Activated CD4-positive, alpha-beta memory T cell treated with anti-CD3 and anti-CD28 coated beads for 36 hours (primary cell): Measurements from ENCODE around the gene SFXN4. TPM values are rescaled to one million over a fixed set of nuclear protein-coding genes. Genes with fewer than 3 reads are reported as not detected.
"Not testable (repeated sequence)": the region's sequence is repeated elsewhere in the genome, so short reads cannot be mapped to it uniquely, and the experiment has no call there.

Source experiments
- CTCF ChIA-PET: fragments of 350-600 bp; sonication (Branson Sonifier 250); formaldehyde crosslinking; loops from one replicate; lab custom pipeline; 2021; ENCODE audit warnings: antibody characterized with exemption, inconsistent platforms; lab: Charles Lee
- POLR2A ChIA-PET: fragments of 350-600 bp; sonication (Branson Sonifier 250); formaldehyde crosslinking; loops from one replicate; lab custom pipeline; 2021; ENCODE audit warnings: antibody characterized with exemption; lab: Charles Lee
- DNase-seq: peaks from one replicate; pipeline ENCODE4 v3.0.0-alpha.2; 2020
- H3K27ac Mint-ChIP-seq: one replicate; pipeline ENCODE4 v1.8.0; 2021; ENCODE audit warnings: mixed read lengths
- H3K27me3 Mint-ChIP-seq: one replicate; pipeline ENCODE4 v1.8.0; 2021; ENCODE audit warnings: mixed read lengths
- H3K36me3 Mint-ChIP-seq: one replicate; pipeline ENCODE4 v1.8.0; 2021; ENCODE audit warnings: mixed read lengths
- H3K4me1 Mint-ChIP-seq: one replicate; pipeline ENCODE4 v1.8.0; 2021; ENCODE audit warnings: low read depth, mixed read lengths
- H3K4me3 Mint-ChIP-seq: one replicate; pipeline ENCODE4 v1.8.0; 2021; ENCODE audit warnings: mild to moderate bottlenecking, mixed read lengths
- H3K9me3 Mint-ChIP-seq: one replicate; pipeline ENCODE4 v1.8.0; 2021; ENCODE audit warnings: mixed read lengths
- intact Hi-C: fragments of 100-400 bp; cut with micrococcal nuclease; formaldehyde crosslinking; loops from one replicate; pipeline ENCODE4 v1.15.1; 2023
- total RNA-seq, 2 experiments: library from RNA; stranded (reverse); gene quantifications; one replicate each; pipeline ENCODE4 v1.2.3, GENCODE V29; 2021

Gene SFXN4
- total RNA-seq, 2 experiments from 2014 or later = 38.3 to 38.7 TPM

GRCh38 chr10:119120413-119120867 lies 45.1 kb downstream of the SFXN4 start:
- Mint-ChIP-seq H3K27ac (no peak overlapping the region), H3K4me1 (peaks cover 3% of the 10 kb centered on the region), H3K36me3 (peaks cover 30% of the 10 kb centered on the region), H3K9me3 (no peaks in the 10 kb centered on the region), H3K27me3 (no peaks in the 10 kb centered on the region), H3K4me3 (no peak overlapping the region)
- ChIA-PET POLR2A (interaction anchor here (1.4 kb wide), 1 partner anchor 12 kb away, joined by 4 read pairs; no protein-coding TSS in a partner anchor), CTCF (no interaction called here)
- no peak for DNase-seq
- intact Hi-C loops = no loop called here

- Mint-ChIP-seq H3K27ac (peak overlapping the region; percentile 18), H3K36me3 (peaks cover 31% of the 10 kb centered on the region)
- intact Hi-C loops = no loop called here
These were observed 46.1 kb downstream of the SFXN4 start for GRCh38 chr10:119119400-119119799.

GRCh38 chr10:119118231-119118630 lies 47.3 kb downstream of the SFXN4 start:
- peaks cover 39% of the 10 kb centered on the region for H3K36me3 Mint-ChIP-seq

More at GRCh38 chr10:119119400-119119799, 46.1 kb downstream of the SFXN4 start:
- no peaks in the 10 kb centered on the region for H3K9me3 Mint-ChIP-seq
- H3K4me3 Mint-ChIP-seq = no peak overlapping the region
- DNase-seq = no peak
- peaks cover 4% of the 10 kb centered on the region for H3K4me1 Mint-ChIP-seq
- ChIA-PET POLR2A (interaction anchor here (0.6 kb wide), 1 partner anchor 43 kb away, joined by 5 read pairs; no protein-coding TSS in a partner anchor), CTCF (interaction anchor here (0.7 kb wide), 1 partner anchor 427 kb away, joined by 3 read pairs; no protein-coding TSS in a partner anchor)
- no peaks in the 10 kb centered on the region for H3K27me3 Mint-ChIP-seq

GRCh38 chr10:119116326-119116951 lies 49.1 kb downstream of the SFXN4 start:
- ChIA-PET POLR2A (interaction anchor here (0.6 kb wide), 1 partner anchor 37 kb away, joined by 3 read pairs; no protein-coding TSS in a partner anchor), CTCF (interaction anchor here (0.5 kb wide), 1 partner anchor 10 kb away, joined by 3 read pairs; no protein-coding TSS in a partner anchor)
- no peak overlapping the region for H3K27ac Mint-ChIP-seq

More at GRCh38 chr10:119118231-119118630, 47.3 kb downstream of the SFXN4 start:
- CTCF ChIA-PET = no interaction called here
- Mint-ChIP-seq H3K9me3 (no peaks in the 10 kb centered on the region), H3K4me1 (peaks cover 9% of the 10 kb centered on the region), H3K27me3 (no peaks in the 10 kb centered on the region), H3K27ac (no peak overlapping the region), H3K4me3 (no peak overlapping the region)
- intact Hi-C loops = no loop called here
- POLR2A ChIA-PET = interaction anchor here (0.6 kb wide), 2 partner anchors 15 to 90 kb away, joined by 3 read pairs; no protein-coding TSS in a partner anchor
- DNase-seq = no peak

GRCh38 chr10:119115926-119116325 lies 49.6 kb downstream of the SFXN4 start:
- ChIA-PET POLR2A (interaction anchor here (0.6 kb wide), 1 partner anchor 36 kb away, joined by 3 read pairs; no protein-coding TSS in a partner anchor), CTCF (interaction anchor here (0.6 kb wide), 1 partner anchor 73 kb away, joined by 4 read pairs; no protein-coding TSS in a partner anchor)
- no peak for DNase-seq
- Mint-ChIP-seq H3K27me3 (no peaks in the 10 kb centered on the region), H3K27ac (no peak overlapping the region), H3K36me3 (peaks cover 26% of the 10 kb centered on the region), H3K9me3 (no peaks in the 10 kb centered on the region), H3K4me1 (peaks cover 9% of the 10 kb centered on the region), H3K4me3 (no peak overlapping the region)
- intact Hi-C loops = no loop called here

More at GRCh38 chr10:119116326-119116951, 49.1 kb downstream of the SFXN4 start:
- DNase-seq = no peak
- H3K27me3 Mint-ChIP-seq = no peaks in the 10 kb centered on the region
- H3K4me3 Mint-ChIP-seq = no peak overlapping the region
- peaks cover 26% of the 10 kb centered on the region for H3K36me3 Mint-ChIP-seq
- intact Hi-C loops = no loop called here
- peaks cover 9% of the 10 kb centered on the region for H3K4me1 Mint-ChIP-seq
- no peaks in the 10 kb centered on the region for H3K9me3 Mint-ChIP-seq

- peaks cover 5% of the 10 kb centered on the region for H3K4me1 Mint-ChIP-seq
- ChIA-PET POLR2A (interaction anchor here (3.4 kb wide), 1 partner anchor 10 kb away, joined by 14 read pairs; the partner anchor contains the start of gene DENND10), CTCF (no interaction called here)
- H3K4me3 Mint-ChIP-seq = no peak overlapping the region
- no peaks in the 10 kb centered on the region for H3K9me3 Mint-ChIP-seq
- H3K27ac Mint-ChIP-seq = no peak overlapping the region
- no peak for DNase-seq
- H3K36me3 Mint-ChIP-seq = peaks cover 26% of the 10 kb centered on the region
- H3K27me3 Mint-ChIP-seq = no peaks in the 10 kb centered on the region
- intact Hi-C loops = no loop called here
These were observed 51.5 kb downstream of the SFXN4 start for GRCh38 chr10:119113751-119114732.

- DNase-seq = no peak
- H3K4me1 Mint-ChIP-seq = peaks cover 8% of the 10 kb centered on the region
- H3K36me3 Mint-ChIP-seq = peaks cover 22% of the 10 kb centered on the region
- no peak overlapping the region for H3K4me3 Mint-ChIP-seq
- intact Hi-C loops = no loop called here
- ChIA-PET CTCF (no interaction called here), POLR2A (interaction anchor here (3.4 kb wide), 1 partner anchor 8 kb away, joined by 14 read pairs; the partner anchor contains the start of gene DENND10)
- no peaks in the 10 kb centered on the region for H3K9me3 Mint-ChIP-seq
- H3K27me3 Mint-ChIP-seq = no peaks in the 10 kb centered on the region
- H3K27ac Mint-ChIP-seq = no peak overlapping the region
These were observed 53.5 kb downstream of the SFXN4 start for GRCh38 chr10:119112056-119112455.

GRCh38 chr10:119107771-119108170 lies 57.7 kb downstream of the SFXN4 start:
- H3K9me3 Mint-ChIP-seq, DNase-seq, intact Hi-C loops, H3K27ac Mint-ChIP-seq, POLR2A ChIA-PET, H3K4me3 Mint-ChIP-seq, H3K27me3 Mint-ChIP-seq: not testable (repeated sequence)
- CTCF ChIA-PET = interaction anchor here (0.7 kb wide), 1 partner anchor 262 kb away, joined by 3 read pairs; no protein-coding TSS in a partner anchor
- H3K36me3 Mint-ChIP-seq = peaks cover 12% of the 10 kb centered on the region
- peaks cover 16% of the 10 kb centered on the region for H3K4me1 Mint-ChIP-seq

GRCh38 chr10:119107106-119107505 lies 58.4 kb downstream of the SFXN4 start:
- POLR2A ChIA-PET, H3K27me3 Mint-ChIP-seq, H3K9me3 Mint-ChIP-seq, DNase-seq, H3K27ac Mint-ChIP-seq, CTCF ChIA-PET, H3K4me3 Mint-ChIP-seq, intact Hi-C loops: not testable (repeated sequence)
- Mint-ChIP-seq H3K36me3 (peaks cover 12% of the 10 kb centered on the region), H3K4me1 (peaks cover 16% of the 10 kb centered on the region)

- not testable (repeated sequence) for H3K4me3 Mint-ChIP-seq, H3K27ac Mint-ChIP-seq
These were observed 59.6 kb downstream of the SFXN4 start for GRCh38 chr10:119105899-119106298.

GRCh38 chr10:119105155-119105554 lies 60.4 kb downstream of the SFXN4 start:
- Mint-ChIP-seq H3K9me3 (no peaks in the 10 kb centered on the region), H3K36me3 (peaks cover 11% of the 10 kb centered on the region), H3K27ac (no peak overlapping the region), H3K4me3 (peak overlapping the region; percentile 75), H3K4me1 (peaks cover 20% of the 10 kb centered on the region), H3K27me3 (no peaks in the 10 kb centered on the region)
- CTCF ChIA-PET = interaction anchor here (1.1 to 1.8 kb wide), 4 partner anchors 23 to 340 kb away, joined by 3 to 7 read pairs (median 5); no protein-coding TSS in a partner anchor
- POLR2A ChIA-PET = interaction anchor here (1.0 to 1.8 kb wide), 4 partner anchors 9 to 31 kb away, joined by 5 to 14 read pairs (median 9); partner anchors contain the start of gene EIF3A
- intact Hi-C loops = no loop called here
- no peak for DNase-seq

More at GRCh38 chr10:119105899-119106298, 59.6 kb downstream of the SFXN4 start:
- POLR2A ChIA-PET = interaction anchor here (0.7 kb wide), 1 partner anchor 21 kb away, joined by 5 read pairs; no protein-coding TSS in a partner anchor
- H3K9me3 Mint-ChIP-seq, H3K27me3 Mint-ChIP-seq, CTCF ChIA-PET, intact Hi-C loops, DNase-seq: not testable (repeated sequence)
- Mint-ChIP-seq H3K36me3 (peaks cover 11% of the 10 kb centered on the region), H3K4me1 (peaks cover 17% of the 10 kb centered on the region)
